WTC11 (cell line): Measurements from ENCODE around the gene EEF1AKMT1. TPM values are rescaled to one million over a fixed set of nuclear protein-coding genes. Genes with fewer than 3 reads are reported as not detected.

Source experiments
- ATAC-seq: fragments of 200-7000 bp; cut with Tn5 transposase; 2 replicates; pipeline ENCODE4 v1.10.0; 2021; ENCODE audit warnings: mild to moderate bottlenecking, moderate library complexity
- CTCF ChIA-PET: fragments of 300-600 bp; sonication (Branson Sonifier 250); formaldehyde crosslinking; loops from one replicate; lab custom pipeline; 2021; ENCODE audit warnings: antibody characterized with exemption; lab: Charles Lee
- POLR2A ChIA-PET: fragments of 350-600 bp; sonication (Branson Sonifier 250); formaldehyde crosslinking; loops from one replicate; lab custom pipeline; 2021; ENCODE audit warnings: antibody characterized with exemption; lab: Charles Lee
- DNase-seq: peaks from one replicate; pipeline ENCODE4 v3.0.0; 2021; ENCODE audit warnings: low spot score
- H3K27ac Mint-ChIP-seq: 2 replicates; pipeline ENCODE4 v1.8.0; 2021; ENCODE audit warnings: mixed read lengths
- H3K27me3 Mint-ChIP-seq: 2 replicates; pipeline ENCODE4 v1.8.0; 2021; ENCODE audit warnings: low read depth, mild to moderate bottlenecking, moderate library complexity, mixed read lengths
- H3K36me3 Mint-ChIP-seq: 2 replicates; pipeline ENCODE4 v1.8.0; 2021; ENCODE audit warnings: mixed read lengths
- H3K4me1 Mint-ChIP-seq: 2 replicates; pipeline ENCODE4 v1.8.0; 2022; ENCODE audit warnings: mixed read lengths
- H3K4me3 Mint-ChIP-seq: 2 replicates; pipeline ENCODE4 v1.8.0; 2021; ENCODE audit warnings: mild to moderate bottlenecking, moderate library complexity, mixed read lengths
- H3K9me3 Mint-ChIP-seq: 2 replicates; pipeline ENCODE4 v1.8.0; 2021; ENCODE audit warnings: mixed read lengths
- AR ChIP-seq: fragments of 250-450 bp; sonication (Bioruptor Pico); IDR thresholded peaks from 2 replicates; pipeline ENCODE4 v1.9.0; 2021; ENCODE audit warnings: mild to moderate bottlenecking
- CDX4 ChIP-seq: fragments of 250-450 bp; sonication (Bioruptor Pico); IDR thresholded peaks from 2 replicates; pipeline ENCODE4 v1.9.0; 2021; ENCODE audit warnings: moderate library complexity, mild to moderate bottlenecking, inconsistent platforms, borderline replicate concordance
- CREM ChIP-seq: sonication (generic); formaldehyde crosslinking; IDR thresholded peaks from 2 replicates; pipeline ENCODE4 v1.8.1; 2022; ENCODE audit warnings: mild to moderate bottlenecking, missing genetic modification reagents, moderate library complexity
- E2F1 ChIP-seq: sonication (generic); formaldehyde crosslinking; IDR thresholded peaks from 2 replicates; pipeline ENCODE4 v1.8.0; 2022; ENCODE audit warnings: mild to moderate bottlenecking, missing genetic modification reagents
- FOXP1 ChIP-seq: sonication (generic); formaldehyde crosslinking; IDR thresholded peaks from 2 replicates; pipeline ENCODE4 v1.8.0; 2022; ENCODE audit warnings: missing genetic modification reagents, mild to moderate bottlenecking, moderate library complexity, borderline replicate concordance
- FOXP4 ChIP-seq: sonication (generic); formaldehyde crosslinking; IDR thresholded peaks from 2 replicates; pipeline ENCODE4 v1.8.0; 2022; ENCODE audit warnings: mild to moderate bottlenecking, missing genetic modification reagents
- HMGA2 ChIP-seq: fragments of 250-450 bp; sonication (Bioruptor Pico); IDR thresholded peaks from 2 replicates; pipeline ENCODE4 v1.4.0; 2021; ENCODE audit warnings: mild to moderate bottlenecking, moderate library complexity
- JUN ChIP-seq: sonication (generic); formaldehyde crosslinking; IDR thresholded peaks from 2 replicates; pipeline ENCODE4 v1.8.0; 2023; ENCODE audit warnings: mild to moderate bottlenecking, missing genetic modification reagents
- KAT7 ChIP-seq: sonication (generic); formaldehyde crosslinking; IDR thresholded peaks from 2 replicates; pipeline ENCODE4 v1.8.1; 2023; ENCODE audit warnings: missing genetic modification reagents, mild to moderate bottlenecking, borderline replicate concordance
- MLX ChIP-seq: sonication (generic); formaldehyde crosslinking; IDR thresholded peaks from 2 replicates; pipeline ENCODE4 v1.8.1; 2023; ENCODE audit warnings: mild to moderate bottlenecking, missing genetic modification reagents, moderate library complexity
- SMAD3 ChIP-seq: sonication (generic); formaldehyde crosslinking; IDR thresholded peaks from 2 replicates; pipeline ENCODE4 v1.8.0; 2022; ENCODE audit warnings: missing genetic modification reagents, mild to moderate bottlenecking, borderline replicate concordance
- STAT6 ChIP-seq: sonication (generic); formaldehyde crosslinking; conservative IDR thresholded peaks from 2 replicates; pipeline ENCODE4 v1.8.1; 2023; ENCODE audit warnings: mild to moderate bottlenecking, low read depth, missing genetic modification reagents, moderate library complexity
- TEAD1 ChIP-seq: sonication (generic); formaldehyde crosslinking; IDR thresholded peaks from 2 replicates; pipeline ENCODE4 v1.8.0; 2022; ENCODE audit warnings: mild to moderate bottlenecking, missing genetic modification reagents
- USF2 ChIP-seq: sonication (generic); formaldehyde crosslinking; IDR thresholded peaks from 2 replicates; pipeline ENCODE4 v1.8.1; 2023; ENCODE audit warnings: mild to moderate bottlenecking, missing genetic modification reagents, moderate library complexity
- ZBTB43 ChIP-seq: sonication (generic); formaldehyde crosslinking; IDR thresholded peaks from 2 replicates; pipeline ENCODE4 v1.8.1; 2023; ENCODE audit warnings: mild to moderate bottlenecking, missing genetic modification reagents
- ZNF138 ChIP-seq: sonication (generic); formaldehyde crosslinking; conservative IDR thresholded peaks from 2 replicates; pipeline ENCODE4 v1.8.1; 2022; ENCODE audit warnings: mild to moderate bottlenecking, moderate library complexity, missing genetic modification reagents
- ZNF232 ChIP-seq: sonication (generic); formaldehyde crosslinking; IDR thresholded peaks from 2 replicates; pipeline ENCODE4 v1.8.0; 2022; ENCODE audit warnings: mild to moderate bottlenecking, missing genetic modification reagents
- ZNF425 ChIP-seq: fragments of 250-450 bp; sonication (Bioruptor Pico); conservative IDR thresholded peaks from 2 replicates; pipeline ENCODE4 v1.9.0; 2021; ENCODE audit warnings: mild to moderate bottlenecking
- total RNA-seq: library from RNA; stranded (reverse); gene quantifications from 3 replicates; pipeline ENCODE4 v1.2.3, GENCODE V29; 2021

Gene EEF1AKMT1
- total RNA-seq, 1 experiment from 2014 or later, result 2.6 TPM

- Mint-ChIP-seq H3K27me3 (peaks cover 17% of the 10 kb centered on the region), H3K9me3 (no peaks in the 10 kb centered on the region), H3K27ac (no peak overlapping the region), H3K4me3 (no peak overlapping the region), H3K36me3 (no peaks in the 10 kb centered on the region), H3K4me1 (peaks cover 14% of the 10 kb centered on the region)
- ATAC-seq, result no peak
- ChIA-PET POLR2A (no interaction called here), CTCF (interaction anchor here (1.1 to 1.7 kb wide), 2 partner anchors 9 to 215 kb away, joined by 3 to 5 read pairs; no protein-coding TSS in a partner anchor)
- DNase-seq, result no peak
- TF ChIP-seq ZBTB43 (CRISPR knock-in tag) (no peak), MLX (CRISPR knock-in tag) (no peak), ZNF232 (no peak), USF2 (CRISPR knock-in tag) (no peak), FOXP4 (CRISPR knock-in tag) (no peak), ZNF138 (CRISPR knock-in tag) (no peak), E2F1 (CRISPR knock-in tag) (no peak), TEAD1 (CRISPR knock-in tag) (no peak), SMAD3 (no peak), JUN (CRISPR knock-in tag) (no peak), CDX4 (no peak), ZNF425 (CRISPR knock-in tag) (no peak), STAT6 (no peak), FOXP1 (CRISPR knock-in tag) (no peak), KAT7 (CRISPR knock-in tag) (no peak), CREM (CRISPR knock-in tag) (no peak), AR (CRISPR knock-in tag) (no peak), HMGA2 (CRISPR knock-in tag) (no peak)
These were observed 65.5 kb downstream of the EEF1AKMT1 start for GRCh38 chr13:20708216-20708615.
